ENCODE measurements around the gene EXOC1. TPM values are rescaled to one million over a fixed set of nuclear protein-coding genes. Genes with fewer than 3 reads are reported as not detected.
A peak's percentile ranks its signal among the peaks of the same experiment; 100 is the strongest.

The EXOC1 gene
- total and polyA plus RNA-seq, 2 experiments from 2014 or later: 13.4 to 22.2 TPM

DNA sequence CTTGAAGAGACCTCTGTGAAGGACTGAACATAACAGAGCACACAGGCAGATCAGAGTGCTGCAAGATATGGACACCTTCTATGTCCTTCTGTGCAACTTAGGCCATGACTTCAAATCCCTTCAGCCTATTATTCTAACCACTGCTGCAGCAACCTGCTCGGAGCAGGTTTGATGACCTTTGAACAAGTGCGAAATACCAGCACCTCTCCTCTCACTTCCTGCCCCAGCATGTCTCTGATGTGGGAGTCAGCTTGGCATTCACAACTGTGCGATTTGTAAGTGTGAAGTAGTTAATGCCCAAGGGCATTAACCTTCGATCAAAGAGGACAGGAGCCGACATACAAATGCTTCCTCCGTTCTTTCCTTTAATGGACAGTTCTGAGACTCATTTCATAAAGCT is 1.6 kb upstream of the EXOC1 start:
- ATAC-seq (no peak), DNase-seq (ENCODE audit: low spot score) (no peak)
- Histone ChIP-seq H3K27ac (ENCODE audit: low read depth) (no peak overlapping the region), H3F3A (replicated peaks; ENCODE audit: low read depth) (no peaks in the 10 kb centered on the region), H4K20me1 (replicated peaks; ENCODE audit: insufficient read depth) (no peaks in the 10 kb centered on the region), H3K4me3 (no peak overlapping the region), H3K9me2 (ENCODE audit: insufficient read depth) (peaks cover 5% of the 10 kb centered on the region), H3K27me3 (ENCODE audit: insufficient read depth) (no peaks in the 10 kb centered on the region), H3K4me2 (no peak overlapping the region), H2AFZ (no peak overlapping the region; the same call in 1 of the 2 replicates), H3K79me2 (replicated peaks; ENCODE audit: insufficient read depth) (peaks cover 7% of the 10 kb centered on the region), H3K36me3 (ENCODE audit: insufficient read depth) (no peaks in the 10 kb centered on the region), H3K4me1 (ENCODE audit: insufficient read depth) (peaks cover 4% of the 10 kb centered on the region; the same call in 1 of the 2 replicates)
- Mint-ChIP-seq H3K4me3 (no peak overlapping the region), H3K4me1 (peaks cover 10% of the 10 kb centered on the region), H3K36me3 (ENCODE audit: low read depth) (no peaks in the 10 kb centered on the region), H3K27ac (no peak overlapping the region), H3K9me3 (no peaks in the 10 kb centered on the region; the same call in 2 of the 3 replicates), H3K27me3 (ENCODE audit: insufficient read depth, low read depth, poor library complexity) (peaks cover 2% of the 10 kb centered on the region)
- TF ChIP-seq EZH2phosphoT487 (IDR thresholded peaks at IDR 0.05; ENCODE audit: unreplicated experiment) (no peak), NANOG (IDR thresholded peaks at IDR 0.05; ENCODE audit: borderline replicate concordance) (no peak)
- TF ChIP-seq, protein P1, sequence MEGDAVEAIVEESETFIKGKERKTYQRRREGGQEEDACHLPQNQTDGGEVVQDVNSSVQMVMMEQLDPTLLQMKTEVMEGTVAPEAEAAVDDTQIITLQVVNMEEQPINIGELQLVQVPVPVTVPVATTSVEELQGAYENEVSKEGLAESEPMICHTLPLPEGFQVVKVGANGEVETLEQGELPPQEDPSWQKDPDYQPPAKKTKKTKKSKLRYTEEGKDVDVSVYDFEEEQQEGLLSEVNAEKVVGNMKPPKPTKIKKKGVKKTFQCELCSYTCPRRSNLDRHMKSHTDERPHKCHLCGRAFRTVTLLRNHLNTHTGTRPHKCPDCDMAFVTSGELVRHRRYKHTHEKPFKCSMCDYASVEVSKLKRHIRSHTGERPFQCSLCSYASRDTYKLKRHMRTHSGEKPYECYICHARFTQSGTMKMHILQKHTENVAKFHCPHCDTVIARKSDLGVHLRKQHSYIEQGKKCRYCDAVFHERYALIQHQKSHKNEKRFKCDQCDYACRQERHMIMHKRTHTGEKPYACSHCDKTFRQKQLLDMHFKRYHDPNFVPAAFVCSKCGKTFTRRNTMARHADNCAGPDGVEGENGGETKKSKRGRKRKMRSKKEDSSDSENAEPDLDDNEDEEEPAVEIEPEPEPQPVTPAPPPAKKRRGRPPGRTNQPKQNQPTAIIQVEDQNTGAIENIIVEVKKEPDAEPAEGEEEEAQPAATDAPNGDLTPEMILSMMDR (conservative IDR thresholded peaks at IDR 0.05; ENCODE audit: low read depth in 2 of 2): no peak

DNA sequence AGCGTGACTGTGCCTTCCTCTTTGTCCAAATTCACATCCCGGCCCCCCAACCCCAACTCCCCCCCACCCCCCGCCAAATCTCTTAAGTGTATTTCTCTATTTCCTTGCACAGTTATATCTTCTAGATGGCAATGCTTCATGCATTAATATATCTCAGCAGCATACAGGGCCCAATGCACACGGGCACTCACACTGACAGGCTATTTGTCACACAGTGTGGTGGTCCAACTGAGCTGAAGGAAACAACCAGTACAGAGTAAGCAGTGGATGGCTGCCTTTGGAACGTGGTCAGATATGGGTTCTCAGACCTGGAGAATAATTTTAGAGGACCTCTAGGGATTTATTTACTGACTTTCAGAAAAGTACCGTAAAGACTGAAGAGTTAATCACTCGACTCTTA is 681 bp downstream of the EXOC1 start:
- Histone ChIP-seq H3K27me3 (ENCODE audit: insufficient read depth) (no peaks in the 10 kb centered on the region), H3K27ac (ENCODE audit: low read depth) (no peak overlapping the region), H3K79me2 (replicated peaks; ENCODE audit: insufficient read depth) (peaks cover 7% of the 10 kb centered on the region), H3K4me1 (ENCODE audit: insufficient read depth) (peaks cover 4% of the 10 kb centered on the region; the same call in 1 of the 2 replicates), H3K4me3 (peak overlapping the region; percentile 86), H2AFZ (no peak overlapping the region), H3K9me2 (ENCODE audit: insufficient read depth) (peaks cover 5% of the 10 kb centered on the region), H3F3A (replicated peaks; ENCODE audit: low read depth) (no peaks in the 10 kb centered on the region), H3K36me3 (ENCODE audit: insufficient read depth) (no peaks in the 10 kb centered on the region), H4K20me1 (replicated peaks; ENCODE audit: insufficient read depth) (no peaks in the 10 kb centered on the region), H3K4me2 (peak overlapping the region; percentile 82)
- Mint-ChIP-seq H3K9me3 (no peaks in the 10 kb centered on the region; the same call in 2 of the 3 replicates), H3K4me3 (no peak overlapping the region), H3K36me3 (ENCODE audit: low read depth) (peaks cover 4% of the 10 kb centered on the region; the same call in 1 of the 3 replicates), H3K4me1 (peaks cover 14% of the 10 kb centered on the region), H3K27ac (peak overlapping the region; percentile 89; the same call in 1 of the 2 replicates), H3K27me3 (ENCODE audit: insufficient read depth, low read depth, poor library complexity) (peaks cover 2% of the 10 kb centered on the region)
- peak; percentile 25 for ATAC-seq
- DNase-seq (ENCODE audit: low spot score): no peak
- no peak for TF ChIP-seq STAT1 (IDR thresholded peaks at IDR 0.05; ENCODE audit: unreplicated experiment)
- no peak for TF ChIP-seq JUNB (IDR thresholded peaks at IDR 0.05; ENCODE audit: unreplicated experiment)
- TF ChIP-seq ZNF114 (CRISPR knock-in tag; IDR thresholded peaks at IDR 0.05): no peak
- TF ChIP-seq, protein P2, sequence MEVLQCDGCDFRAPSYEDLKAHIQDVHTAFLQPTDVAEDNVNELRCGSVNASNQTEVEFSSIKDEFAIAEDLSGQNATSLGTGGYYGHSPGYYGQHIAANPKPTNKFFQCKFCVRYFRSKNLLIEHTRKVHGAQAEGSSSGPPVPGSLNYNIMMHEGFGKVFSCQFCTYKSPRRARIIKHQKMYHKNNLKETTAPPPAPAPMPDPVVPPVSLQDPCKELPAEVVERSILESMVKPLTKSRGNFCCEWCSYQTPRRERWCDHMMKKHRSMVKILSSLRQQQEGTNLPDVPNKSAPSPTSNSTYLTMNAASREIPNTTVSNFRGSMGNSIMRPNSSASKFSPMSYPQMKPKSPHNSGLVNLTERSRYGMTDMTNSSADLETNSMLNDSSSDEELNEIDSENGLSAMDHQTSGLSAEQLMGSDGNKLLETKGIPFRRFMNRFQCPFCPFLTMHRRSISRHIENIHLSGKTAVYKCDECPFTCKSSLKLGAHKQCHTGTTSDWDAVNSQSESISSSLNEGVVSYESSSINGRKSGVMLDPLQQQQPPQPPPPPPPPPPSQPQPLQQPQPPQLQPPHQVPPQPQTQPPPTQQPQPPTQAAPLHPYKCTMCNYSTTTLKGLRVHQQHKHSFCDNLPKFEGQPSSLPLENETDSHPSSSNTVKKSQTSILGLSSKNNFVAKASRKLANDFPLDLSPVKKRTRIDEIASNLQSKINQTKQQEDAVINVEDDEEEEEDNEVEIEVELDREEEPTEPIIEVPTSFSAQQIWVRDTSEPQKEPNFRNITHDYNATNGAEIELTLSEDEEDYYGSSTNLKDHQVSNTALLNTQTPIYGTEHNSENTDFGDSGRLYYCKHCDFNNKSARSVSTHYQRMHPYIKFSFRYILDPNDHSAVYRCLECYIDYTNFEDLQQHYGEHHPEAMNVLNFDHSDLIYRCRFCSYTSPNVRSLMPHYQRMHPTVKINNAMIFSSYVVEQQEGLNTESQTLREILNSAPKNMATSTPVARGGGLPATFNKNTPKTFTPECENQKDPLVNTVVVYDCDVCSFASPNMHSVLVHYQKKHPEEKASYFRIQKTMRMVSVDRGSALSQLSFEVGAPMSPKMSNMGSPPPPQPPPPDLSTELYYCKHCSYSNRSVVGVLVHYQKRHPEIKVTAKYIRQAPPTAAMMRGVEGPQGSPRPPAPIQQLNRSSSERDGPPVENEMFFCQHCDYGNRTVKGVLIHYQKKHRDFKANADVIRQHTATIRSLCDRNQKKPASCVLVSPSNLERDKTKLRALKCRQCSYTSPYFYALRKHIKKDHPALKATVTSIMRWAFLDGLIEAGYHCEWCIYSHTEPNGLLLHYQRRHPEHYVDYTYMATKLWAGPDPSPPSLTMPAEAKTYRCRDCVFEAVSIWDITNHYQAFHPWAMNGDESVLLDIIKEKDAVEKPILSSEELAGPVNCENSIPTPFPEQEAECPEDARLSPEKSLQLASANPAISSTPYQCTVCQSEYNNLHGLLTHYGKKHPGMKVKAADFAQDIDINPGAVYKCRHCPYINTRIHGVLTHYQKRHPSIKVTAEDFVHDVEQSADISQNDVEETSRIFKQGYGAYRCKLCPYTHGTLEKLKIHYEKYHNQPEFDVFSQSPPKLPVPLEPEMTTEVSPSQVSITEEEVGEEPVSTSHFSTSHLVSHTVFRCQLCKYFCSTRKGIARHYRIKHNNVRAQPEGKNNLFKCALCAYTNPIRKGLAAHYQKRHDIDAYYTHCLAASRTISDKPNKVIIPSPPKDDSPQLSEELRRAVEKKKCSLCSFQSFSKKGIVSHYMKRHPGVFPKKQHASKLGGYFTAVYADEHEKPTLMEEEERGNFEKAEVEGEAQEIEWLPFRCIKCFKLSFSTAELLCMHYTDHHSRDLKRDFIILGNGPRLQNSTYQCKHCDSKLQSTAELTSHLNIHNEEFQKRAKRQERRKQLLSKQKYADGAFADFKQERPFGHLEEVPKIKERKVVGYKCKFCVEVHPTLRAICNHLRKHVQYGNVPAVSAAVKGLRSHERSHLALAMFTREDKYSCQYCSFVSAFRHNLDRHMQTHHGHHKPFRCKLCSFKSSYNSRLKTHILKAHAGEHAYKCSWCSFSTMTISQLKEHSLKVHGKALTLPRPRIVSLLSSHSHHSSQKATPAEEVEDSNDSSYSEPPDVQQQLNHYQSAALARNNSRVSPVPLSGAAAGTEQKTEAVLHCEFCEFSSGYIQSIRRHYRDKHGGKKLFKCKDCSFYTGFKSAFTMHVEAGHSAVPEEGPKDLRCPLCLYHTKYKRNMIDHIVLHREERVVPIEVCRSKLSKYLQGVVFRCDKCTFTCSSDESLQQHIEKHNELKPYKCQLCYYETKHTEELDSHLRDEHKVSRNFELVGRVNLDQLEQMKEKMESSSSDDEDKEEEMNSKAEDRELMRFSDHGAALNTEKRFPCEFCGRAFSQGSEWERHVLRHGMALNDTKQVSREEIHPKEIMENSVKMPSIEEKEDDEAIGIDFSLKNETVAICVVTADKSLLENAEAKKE (CRISPR knock-in tag; IDR thresholded peaks at IDR 0.05): no peak
- no peak for TF ChIP-seq POLR2AphosphoS5 (IDR thresholded peaks at IDR 0.05; ENCODE audit: low read depth)
- TF ChIP-seq, protein P3, sequence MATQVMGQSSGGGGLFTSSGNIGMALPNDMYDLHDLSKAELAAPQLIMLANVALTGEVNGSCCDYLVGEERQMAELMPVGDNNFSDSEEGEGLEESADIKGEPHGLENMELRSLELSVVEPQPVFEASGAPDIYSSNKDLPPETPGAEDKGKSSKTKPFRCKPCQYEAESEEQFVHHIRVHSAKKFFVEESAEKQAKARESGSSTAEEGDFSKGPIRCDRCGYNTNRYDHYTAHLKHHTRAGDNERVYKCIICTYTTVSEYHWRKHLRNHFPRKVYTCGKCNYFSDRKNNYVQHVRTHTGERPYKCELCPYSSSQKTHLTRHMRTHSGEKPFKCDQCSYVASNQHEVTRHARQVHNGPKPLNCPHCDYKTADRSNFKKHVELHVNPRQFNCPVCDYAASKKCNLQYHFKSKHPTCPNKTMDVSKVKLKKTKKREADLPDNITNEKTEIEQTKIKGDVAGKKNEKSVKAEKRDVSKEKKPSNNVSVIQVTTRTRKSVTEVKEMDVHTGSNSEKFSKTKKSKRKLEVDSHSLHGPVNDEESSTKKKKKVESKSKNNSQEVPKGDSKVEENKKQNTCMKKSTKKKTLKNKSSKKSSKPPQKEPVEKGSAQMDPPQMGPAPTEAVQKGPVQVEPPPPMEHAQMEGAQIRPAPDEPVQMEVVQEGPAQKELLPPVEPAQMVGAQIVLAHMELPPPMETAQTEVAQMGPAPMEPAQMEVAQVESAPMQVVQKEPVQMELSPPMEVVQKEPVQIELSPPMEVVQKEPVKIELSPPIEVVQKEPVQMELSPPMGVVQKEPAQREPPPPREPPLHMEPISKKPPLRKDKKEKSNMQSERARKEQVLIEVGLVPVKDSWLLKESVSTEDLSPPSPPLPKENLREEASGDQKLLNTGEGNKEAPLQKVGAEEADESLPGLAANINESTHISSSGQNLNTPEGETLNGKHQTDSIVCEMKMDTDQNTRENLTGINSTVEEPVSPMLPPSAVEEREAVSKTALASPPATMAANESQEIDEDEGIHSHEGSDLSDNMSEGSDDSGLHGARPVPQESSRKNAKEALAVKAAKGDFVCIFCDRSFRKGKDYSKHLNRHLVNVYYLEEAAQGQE (IDR thresholded peaks at IDR 0.05; ENCODE audit: unreplicated experiment): no peak
- TF ChIP-seq EZH2phosphoT487 (IDR thresholded peaks at IDR 0.05; ENCODE audit: unreplicated experiment): no peak
